ENCODE results near the gene DNAAF8. TPM values are rescaled to one million over a fixed set of nuclear protein-coding genes. Genes with fewer than 3 reads are reported as not detected.
"Not testable (repeated sequence)": the region's sequence is repeated elsewhere in the genome, so short reads cannot be mapped to it uniquely, and the experiment has no call there.

The DNAAF8 gene
- total RNA-seq, 4 donors from 2014 or later, result not detected

DNA sequence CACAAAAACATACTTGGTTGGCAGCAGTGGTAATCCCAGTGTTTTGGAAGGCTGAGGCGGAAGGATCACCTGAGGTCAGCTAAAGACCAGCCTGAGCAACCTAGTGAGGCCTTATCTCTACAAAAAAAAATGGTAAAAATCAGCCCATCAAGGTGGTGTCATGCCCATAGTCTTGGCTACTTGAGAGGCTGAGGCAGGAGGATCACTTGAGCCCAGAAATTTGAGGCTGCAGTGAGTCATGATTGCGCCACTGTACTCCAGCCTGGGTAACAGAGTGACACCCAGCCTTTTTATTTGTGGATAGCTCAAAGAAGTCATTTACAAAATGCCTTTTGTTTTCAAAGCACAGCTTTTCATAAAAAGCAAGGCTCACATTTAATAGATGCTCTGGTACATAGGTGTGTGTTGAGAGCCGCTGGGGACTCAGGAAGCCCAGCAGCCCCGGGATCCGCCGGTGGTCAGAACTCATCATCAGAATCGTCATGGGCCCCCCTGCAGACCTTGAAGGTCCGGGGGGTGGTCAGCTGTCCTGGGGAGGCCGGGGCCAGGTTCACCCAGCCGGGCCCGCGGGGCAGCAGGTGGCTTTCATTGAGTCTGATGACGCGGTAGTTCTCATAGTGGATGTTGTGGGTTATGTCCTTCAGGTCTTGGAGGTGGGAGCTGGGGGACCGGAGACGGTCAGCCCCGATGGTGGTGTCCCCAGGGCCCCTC, 43.2 kb downstream of the DNAAF8 start:
- H3K9me3 ChIP-seq, result no peaks in the 10 kb centered on the region
- H3K4me3 ChIP-seq, result no peak overlapping the region
- TF ChIP-seq POLR2A (IDR thresholded peaks at IDR 0.05), result no peak
- TF ChIP-seq, protein P1, sequence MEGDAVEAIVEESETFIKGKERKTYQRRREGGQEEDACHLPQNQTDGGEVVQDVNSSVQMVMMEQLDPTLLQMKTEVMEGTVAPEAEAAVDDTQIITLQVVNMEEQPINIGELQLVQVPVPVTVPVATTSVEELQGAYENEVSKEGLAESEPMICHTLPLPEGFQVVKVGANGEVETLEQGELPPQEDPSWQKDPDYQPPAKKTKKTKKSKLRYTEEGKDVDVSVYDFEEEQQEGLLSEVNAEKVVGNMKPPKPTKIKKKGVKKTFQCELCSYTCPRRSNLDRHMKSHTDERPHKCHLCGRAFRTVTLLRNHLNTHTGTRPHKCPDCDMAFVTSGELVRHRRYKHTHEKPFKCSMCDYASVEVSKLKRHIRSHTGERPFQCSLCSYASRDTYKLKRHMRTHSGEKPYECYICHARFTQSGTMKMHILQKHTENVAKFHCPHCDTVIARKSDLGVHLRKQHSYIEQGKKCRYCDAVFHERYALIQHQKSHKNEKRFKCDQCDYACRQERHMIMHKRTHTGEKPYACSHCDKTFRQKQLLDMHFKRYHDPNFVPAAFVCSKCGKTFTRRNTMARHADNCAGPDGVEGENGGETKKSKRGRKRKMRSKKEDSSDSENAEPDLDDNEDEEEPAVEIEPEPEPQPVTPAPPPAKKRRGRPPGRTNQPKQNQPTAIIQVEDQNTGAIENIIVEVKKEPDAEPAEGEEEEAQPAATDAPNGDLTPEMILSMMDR (IDR thresholded peaks at IDR 0.05), result no peak
- no peaks in the 10 kb centered on the region for H3K27me3 ChIP-seq
- DNase-seq, result no peak
- no peak overlapping the region for H3K27ac ChIP-seq
- no peaks in the 10 kb centered on the region for H3K36me3 ChIP-seq
- H3K4me1 ChIP-seq, result no peaks in the 10 kb centered on the region

DNA sequence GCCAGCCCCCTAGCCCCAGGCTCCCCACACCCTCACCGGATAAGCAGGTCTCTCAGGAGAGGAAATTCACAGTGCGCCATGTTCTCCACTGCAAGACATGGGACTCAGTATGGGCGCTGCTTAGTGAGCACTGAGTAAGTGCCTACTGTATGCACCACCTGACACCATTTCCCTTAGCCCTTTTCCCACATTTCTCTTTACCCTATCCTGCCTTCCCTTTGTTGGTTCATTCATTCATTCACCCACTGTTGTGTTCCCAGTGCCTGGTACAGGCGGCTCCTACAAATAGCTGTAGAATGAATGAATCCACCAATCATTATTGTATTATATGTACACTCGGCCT, 43.7 kb downstream of the DNAAF8 start:
- Histone ChIP-seq H3K36me3 (no peaks in the 10 kb centered on the region), H3K27me3 (no peaks in the 10 kb centered on the region), H3K9me3 (no peaks in the 10 kb centered on the region), H3K4me3 (no peak overlapping the region), H3K4me1 (no peaks in the 10 kb centered on the region), H3K27ac (no peak overlapping the region)
- TF ChIP-seq, protein P1 (IDR thresholded peaks at IDR 0.05), result no peak
- TF ChIP-seq POLR2A (IDR thresholded peaks at IDR 0.05), result no peak
- no peak for DNase-seq

GRCh38 chr16:4780235-4780634, 45.9 kb downstream of the DNAAF8 start:
- DNase-seq, result no peak
- Histone ChIP-seq H3K4me1 (no peaks in the 10 kb centered on the region), H3K36me3 (no peaks in the 10 kb centered on the region), H3K4me3 (no peak overlapping the region), H3K9me3 (no peaks in the 10 kb centered on the region), H3K27me3 (no peaks in the 10 kb centered on the region), H3K27ac (no peak overlapping the region)
- TF ChIP-seq, protein P1 (IDR thresholded peaks at IDR 0.05), result no peak
- TF ChIP-seq POLR2A (IDR thresholded peaks at IDR 0.05), result no peak

- Histone ChIP-seq H3K4me3 (no peak overlapping the region), H3K27ac (no peak overlapping the region), H3K36me3 (no peaks in the 10 kb centered on the region), H3K27me3 (no peaks in the 10 kb centered on the region), H3K9me3 (no peaks in the 10 kb centered on the region), H3K4me1 (no peaks in the 10 kb centered on the region)
- DNase-seq, result no peak
- TF ChIP-seq, protein P1 (IDR thresholded peaks at IDR 0.05), result no peak
- no peak for TF ChIP-seq POLR2A (IDR thresholded peaks at IDR 0.05)
Observed at GRCh38 chr16:4783251-4783950, 49.1 kb downstream of the DNAAF8 start.

DNA sequence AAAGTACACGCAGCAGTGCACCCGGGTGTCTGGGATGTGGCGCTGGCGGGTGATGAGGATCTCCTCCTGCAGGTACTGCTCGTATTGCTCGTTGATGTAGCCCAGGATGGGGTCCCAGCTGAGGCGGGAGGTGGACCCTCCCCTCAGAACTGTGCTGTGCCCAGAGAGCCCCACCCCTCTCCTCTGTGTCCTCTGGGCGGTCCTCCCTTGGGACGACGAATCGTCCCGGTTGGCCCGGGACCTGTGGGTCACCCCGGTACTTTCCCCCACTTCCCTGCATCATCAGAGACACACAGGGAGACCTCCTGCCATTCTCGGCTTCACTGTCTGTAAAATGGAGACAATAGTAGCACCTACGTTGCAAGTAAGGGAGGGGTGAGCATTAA, 49.6 kb downstream of the DNAAF8 start:
- no peaks in the 10 kb centered on the region for H3K9me3 ChIP-seq
- H3K4me3 ChIP-seq, result no peak overlapping the region
- H3K4me1 ChIP-seq, result no peaks in the 10 kb centered on the region
- H3K27ac ChIP-seq, result no peak overlapping the region
- TF ChIP-seq, protein P1 (IDR thresholded peaks at IDR 0.05), result no peak
- TF ChIP-seq POLR2A (IDR thresholded peaks at IDR 0.05), result no peak
- H3K27me3 ChIP-seq, result no peaks in the 10 kb centered on the region
- H3K36me3 ChIP-seq, result no peaks in the 10 kb centered on the region
- DNase-seq, result no peak

DNA sequence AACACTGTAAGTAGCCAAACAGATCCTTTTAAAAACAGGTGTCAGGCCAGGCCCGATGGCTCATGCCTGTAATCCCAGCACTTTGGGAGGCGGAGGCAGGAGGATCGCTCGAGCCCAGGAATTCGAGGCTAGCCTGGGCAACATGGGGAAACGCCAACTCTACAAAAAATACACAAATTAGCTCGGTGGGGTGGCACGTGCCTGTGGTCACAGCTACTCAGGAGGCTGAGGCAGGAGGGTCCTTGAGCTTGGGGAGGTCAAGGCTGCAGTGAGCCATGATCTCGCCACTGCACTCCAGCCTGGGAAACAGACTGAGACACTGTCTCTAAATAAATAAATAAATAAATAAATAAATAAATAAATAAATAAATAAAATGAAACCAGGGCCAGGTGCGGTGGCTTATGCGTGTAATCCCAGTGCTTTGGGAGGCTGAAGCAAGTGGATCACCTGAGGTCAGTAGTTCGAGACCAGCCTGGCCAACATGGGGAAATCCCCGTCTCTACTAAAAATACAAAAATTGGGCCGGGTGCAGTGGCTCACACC, 50.2 kb downstream of the DNAAF8 start:
- H3K27me3 ChIP-seq, H3K27ac ChIP-seq, H3K4me3 ChIP-seq: not testable (repeated sequence)

More for the DNA sequence above, 50.2 kb downstream of the DNAAF8 start:
- not testable (repeated sequence) for H3K9me3 ChIP-seq, DNase-seq, H3K4me1 ChIP-seq, H3K36me3 ChIP-seq
